NB4 (cell line): ENCODE data around the gene AGAP1.

Experiments
- DNase-seq: peaks from one replicate; pipeline ENCODE4 v3.0.0; 2010; ENCODE audit warnings: low read depth
- H3K4me3 ChIP-seq: one replicate; pipeline ENCODE4 v1.5.1; 2011; ENCODE audit warnings: mild to moderate bottlenecking, low read depth, low read length, moderate library complexity
- MYC ChIP-seq: IDR thresholded peaks from 2 replicates; pipeline ENCODE4 v1.6.1; 2011; ENCODE audit warnings: low read depth, low read length
- POLR2A ChIP-seq: IDR thresholded peaks from 2 replicates; pipeline ENCODE4 v1.6.1; 2011; ENCODE audit warnings: mild to moderate bottlenecking; ENCODE audit not compliant: insufficient read length; ENCODE audit errors: extremely low read depth
- TF ChIP-seq, protein P1 (sequence below): IDR thresholded peaks from one replicate; pipeline ENCODE4 v1.5.1; 2012; ENCODE audit warnings: low read depth, low read length
- TF ChIP-seq, protein P2 (sequence below): IDR thresholded peaks from 2 replicates; pipeline ENCODE4 v1.6.1; 2011; ENCODE audit warnings: low read depth, low read length

AGAP1 gene

DNA sequence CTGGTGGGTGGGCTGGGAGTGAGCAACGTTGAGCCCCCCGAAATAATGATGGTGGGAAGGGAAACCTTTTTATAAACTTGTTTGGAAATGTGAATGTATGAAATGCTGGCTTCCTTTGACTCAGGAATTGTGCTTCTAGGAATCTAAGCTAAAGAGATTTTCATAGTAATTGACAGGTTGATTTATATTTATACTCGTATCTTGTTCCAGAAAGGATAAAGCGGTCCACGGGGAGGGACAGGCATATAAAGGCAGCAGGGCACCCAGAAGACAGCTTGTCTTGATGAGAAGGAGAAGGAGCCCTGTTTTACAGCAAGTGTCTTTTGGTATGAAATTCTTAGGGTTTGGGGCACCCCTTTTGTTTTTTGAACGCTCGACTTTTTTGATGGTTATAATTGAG lies 157.8 kb downstream of the AGAP1 start:
- TF ChIP-seq, protein P1, sequence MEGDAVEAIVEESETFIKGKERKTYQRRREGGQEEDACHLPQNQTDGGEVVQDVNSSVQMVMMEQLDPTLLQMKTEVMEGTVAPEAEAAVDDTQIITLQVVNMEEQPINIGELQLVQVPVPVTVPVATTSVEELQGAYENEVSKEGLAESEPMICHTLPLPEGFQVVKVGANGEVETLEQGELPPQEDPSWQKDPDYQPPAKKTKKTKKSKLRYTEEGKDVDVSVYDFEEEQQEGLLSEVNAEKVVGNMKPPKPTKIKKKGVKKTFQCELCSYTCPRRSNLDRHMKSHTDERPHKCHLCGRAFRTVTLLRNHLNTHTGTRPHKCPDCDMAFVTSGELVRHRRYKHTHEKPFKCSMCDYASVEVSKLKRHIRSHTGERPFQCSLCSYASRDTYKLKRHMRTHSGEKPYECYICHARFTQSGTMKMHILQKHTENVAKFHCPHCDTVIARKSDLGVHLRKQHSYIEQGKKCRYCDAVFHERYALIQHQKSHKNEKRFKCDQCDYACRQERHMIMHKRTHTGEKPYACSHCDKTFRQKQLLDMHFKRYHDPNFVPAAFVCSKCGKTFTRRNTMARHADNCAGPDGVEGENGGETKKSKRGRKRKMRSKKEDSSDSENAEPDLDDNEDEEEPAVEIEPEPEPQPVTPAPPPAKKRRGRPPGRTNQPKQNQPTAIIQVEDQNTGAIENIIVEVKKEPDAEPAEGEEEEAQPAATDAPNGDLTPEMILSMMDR = no peak
- TF ChIP-seq POLR2A (no peak), MYC (no peak)
- TF ChIP-seq, protein P2, sequence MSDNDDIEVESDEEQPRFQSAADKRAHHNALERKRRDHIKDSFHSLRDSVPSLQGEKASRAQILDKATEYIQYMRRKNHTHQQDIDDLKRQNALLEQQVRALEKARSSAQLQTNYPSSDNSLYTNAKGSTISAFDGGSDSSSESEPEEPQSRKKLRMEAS = no peak
- no peak for DNase-seq
- H3K4me3 ChIP-seq = no peak overlapping the region

DNA sequence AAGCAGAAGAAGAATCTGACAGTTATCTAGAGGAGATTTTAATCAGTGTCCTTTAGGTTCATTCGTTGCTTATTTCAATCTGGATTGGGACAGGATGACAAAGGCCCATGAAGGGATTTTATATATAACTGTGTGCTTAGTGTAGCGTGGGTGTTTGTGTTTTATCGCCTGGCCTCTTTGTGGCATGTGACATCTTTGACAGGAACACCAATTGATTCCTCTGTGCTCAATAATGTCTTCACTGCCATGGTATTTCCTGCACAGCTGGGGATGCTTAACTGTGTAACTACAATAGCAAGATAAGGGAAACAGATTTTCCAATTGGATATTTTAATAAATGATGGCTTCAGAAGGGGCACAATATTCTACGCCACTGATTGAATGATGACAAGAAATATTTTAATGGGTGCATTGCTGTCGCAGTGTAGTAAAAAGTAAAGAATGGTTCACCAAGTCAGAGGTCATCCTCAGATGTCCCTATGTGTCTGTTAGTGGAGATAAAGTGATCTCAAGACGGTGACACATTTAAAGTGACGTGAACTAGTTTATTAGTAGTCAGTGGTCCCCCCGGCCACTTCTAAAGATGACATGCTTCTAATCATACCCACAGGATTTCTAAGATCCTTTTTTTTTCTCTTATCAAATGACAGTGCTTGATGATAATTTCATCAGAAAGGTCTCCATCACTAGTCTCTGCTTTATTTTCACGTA lies 160.4 kb downstream of the AGAP1 start:
- no peak overlapping the region for H3K4me3 ChIP-seq
- no peak for DNase-seq
- TF ChIP-seq MYC = no peak
- TF ChIP-seq, protein P2 = no peak
- TF ChIP-seq POLR2A = no peak
- TF ChIP-seq, protein P1 = no peak

DNA sequence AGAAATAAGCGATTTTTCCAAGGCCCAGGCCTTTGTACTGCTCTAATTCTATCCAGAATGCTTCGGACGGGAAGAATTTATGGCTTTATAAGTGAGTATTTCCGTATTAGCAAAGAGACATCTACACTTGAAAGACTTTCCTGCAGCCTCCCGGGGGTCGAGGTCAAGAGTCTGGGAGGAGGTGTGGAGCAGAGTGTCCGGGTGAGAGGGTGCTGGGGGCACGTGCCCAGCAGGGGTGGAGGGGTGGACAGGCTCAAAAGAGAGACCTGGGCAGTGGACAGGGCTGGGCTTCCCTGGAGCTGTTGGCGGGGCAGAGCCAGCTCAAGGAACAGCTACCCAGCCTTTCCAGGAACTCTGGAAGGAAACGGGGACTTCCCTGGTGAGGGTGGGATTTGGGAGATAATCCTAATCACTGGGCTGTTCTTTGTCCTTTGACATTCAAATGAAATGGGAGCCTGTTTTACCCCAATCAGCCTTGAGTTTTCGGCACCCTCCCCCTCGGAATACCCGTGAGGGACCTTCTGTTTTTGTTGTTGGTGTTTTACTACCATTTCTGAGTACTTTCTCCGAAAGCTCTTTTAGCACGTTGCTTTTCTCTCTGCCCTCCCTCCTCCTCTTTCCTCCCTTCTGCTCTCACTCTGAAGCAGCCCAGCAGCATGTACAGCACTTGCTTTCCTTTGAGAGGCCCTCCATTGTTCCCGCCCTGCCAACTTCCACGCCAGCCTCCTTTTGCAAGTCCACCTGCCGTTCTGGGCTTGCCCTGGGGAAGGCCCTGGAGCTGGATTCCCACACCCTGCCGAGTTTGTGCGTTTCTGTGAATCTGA lies 164.7 kb downstream of the AGAP1 start:
- TF ChIP-seq, protein P1 = no peak
- TF ChIP-seq, protein P2 = no peak
- no peak for TF ChIP-seq MYC
- TF ChIP-seq POLR2A = no peak
- no peak for DNase-seq
- no peak overlapping the region for H3K4me3 ChIP-seq

DNA sequence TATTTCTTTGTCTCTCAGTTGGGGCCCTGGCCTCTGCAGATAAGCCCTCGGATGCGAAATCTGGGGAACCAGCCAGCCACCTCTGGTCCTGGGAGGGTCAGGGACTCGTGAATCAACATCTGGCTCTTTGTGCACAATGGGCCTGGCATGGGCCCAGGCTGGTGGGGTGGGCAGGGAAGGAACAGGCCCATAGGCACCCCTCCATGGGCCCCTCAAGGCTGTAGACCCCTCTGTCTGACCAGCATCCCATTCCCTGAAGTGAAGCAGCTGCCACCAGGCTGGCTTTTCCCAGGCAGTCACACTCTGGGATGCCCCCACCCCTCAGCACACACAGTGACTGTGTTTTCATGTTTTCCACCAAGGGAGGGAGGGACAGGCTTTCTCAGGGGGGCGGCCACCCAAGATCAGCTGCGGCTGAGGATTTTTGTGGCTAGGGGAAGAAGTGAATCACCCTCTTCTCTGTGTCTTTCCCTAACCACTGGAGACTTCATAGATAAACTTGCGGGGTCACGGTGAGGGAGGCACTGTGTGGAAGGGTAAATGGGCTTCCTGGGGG lies 166.0 kb downstream of the AGAP1 start:
- TF ChIP-seq POLR2A = no peak
- TF ChIP-seq, protein P2 = no peak
- TF ChIP-seq, protein P1 = no peak
- no peak for TF ChIP-seq MYC
- peak; percentile 19 for DNase-seq
- H3K4me3 ChIP-seq = no peak overlapping the region

DNA sequence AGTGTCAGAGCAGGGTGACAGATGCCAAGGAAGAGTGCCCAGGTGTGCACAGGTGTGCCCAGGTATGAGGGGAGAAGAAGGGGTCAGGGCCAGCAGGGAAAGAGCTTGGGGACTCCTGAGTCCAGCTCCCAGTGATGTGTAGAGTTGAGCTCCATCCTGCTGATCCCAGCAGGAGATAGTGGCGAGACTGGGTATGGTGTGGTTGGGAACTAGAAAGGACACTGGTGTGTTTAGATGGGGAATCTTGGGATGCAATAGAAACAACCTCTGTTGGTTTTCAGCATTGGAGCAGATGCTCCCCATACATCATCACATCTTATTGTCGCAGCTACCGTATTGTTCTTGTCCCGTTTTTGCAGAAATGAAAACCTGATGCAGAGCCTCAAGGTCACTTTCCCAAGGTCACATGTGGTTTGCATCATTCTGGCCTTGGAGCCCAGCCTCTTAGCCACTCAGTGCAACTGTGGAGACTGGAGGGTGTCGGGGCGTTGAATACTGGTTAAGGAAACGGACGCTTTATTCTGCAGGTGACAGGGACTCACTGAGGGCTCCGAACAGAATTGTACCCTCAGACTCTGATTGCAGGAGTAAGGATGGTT lies 166.7 kb downstream of the AGAP1 start:
- TF ChIP-seq MYC = no peak
- TF ChIP-seq, protein P1 = no peak
- TF ChIP-seq, protein P2 = no peak
- TF ChIP-seq POLR2A = no peak
- no peak for DNase-seq
- no peak overlapping the region for H3K4me3 ChIP-seq
